Trophoblast cell (in vitro differentiated cells and primary cell): ENCODE measurements around the gene SH3GLB2.

Experiments
- DNase-seq, 2 donors: peaks; one replicate each; pipeline ENCODE4 v3.0.0-alpha.2; 2016
- H2AFZ ChIP-seq: 2 replicates; pipeline ENCODE4 v1.6.1; 2013; ENCODE audit warnings: low read length, moderate library complexity, mild to moderate bottlenecking; ENCODE audit not compliant: insufficient read depth, poor library complexity
- H2AK5ac ChIP-seq: 2 replicates; pipeline ENCODE4 v1.6.1; 2013; ENCODE audit warnings: mild to moderate bottlenecking, low read length
- H2BK120ac ChIP-seq: 2 replicates; pipeline ENCODE4 v1.6.1; 2013; ENCODE audit warnings: low read length, mild to moderate bottlenecking, moderate library complexity; ENCODE audit not compliant: insufficient read depth, poor library complexity
- H2BK12ac ChIP-seq: 2 replicates; pipeline ENCODE4 v1.6.1; 2013; ENCODE audit warnings: mild to moderate bottlenecking, low read length, moderate library complexity
- H2BK5ac ChIP-seq: 2 replicates; pipeline ENCODE4 v1.6.1; 2013; ENCODE audit warnings: low read length, low read depth, moderate library complexity, mild to moderate bottlenecking; ENCODE audit not compliant: poor library complexity
- H3K14ac ChIP-seq: 2 replicates; pipeline ENCODE4 v1.6.1; 2013; ENCODE audit warnings: mild to moderate bottlenecking, low read length
- H3K18ac ChIP-seq: 2 replicates; pipeline ENCODE4 v1.6.1; 2013; ENCODE audit warnings: mild to moderate bottlenecking, low read length
- H3K23ac ChIP-seq: 2 replicates; pipeline ENCODE4 v1.6.1; 2013; ENCODE audit warnings: low read length
- H3K27ac ChIP-seq: 2 replicates; pipeline ENCODE4 v1.5.1; 2013; ENCODE audit warnings: low read depth, mild to moderate bottlenecking, inconsistent platforms, low read length, moderate library complexity
- H3K27me3 ChIP-seq: 2 replicates; pipeline ENCODE4 v1.6.1; 2013; ENCODE audit warnings: inconsistent platforms, mild to moderate bottlenecking, low read length, moderate library complexity; ENCODE audit not compliant: insufficient read depth
- H3K36me3 ChIP-seq, 2 experiments: 1 replicate in 1 of 2; 2 replicates in 1 of 2; pipeline ENCODE4 v1.6.1; 2013; ENCODE audit warnings: low read length in 2 of 2, mild to moderate bottlenecking in 2 of 2, moderate library complexity in 1 of 2; ENCODE audit not compliant: insufficient read depth in 2 of 2, control insufficient read depth in 1 of 2
- H3K4ac ChIP-seq: 2 replicates; pipeline ENCODE4 v1.6.1; 2013; ENCODE audit warnings: low read depth, mild to moderate bottlenecking, low read length, moderate library complexity
- H3K4me1 ChIP-seq, 2 experiments: 1 replicate in 1 of 2; 2 replicates in 1 of 2; pipeline ENCODE4 v1.6.1; 2013; ENCODE audit warnings: low read length in 2 of 2, mild to moderate bottlenecking in 2 of 2, moderate library complexity in 1 of 2; ENCODE audit not compliant: insufficient read depth in 2 of 2, control insufficient read depth in 1 of 2
- H3K4me2 ChIP-seq: 2 replicates; pipeline ENCODE4 v1.6.1; 2013; ENCODE audit warnings: inconsistent platforms, mild to moderate bottlenecking, low read length, moderate library complexity
- H3K4me3 ChIP-seq: 2 replicates; pipeline ENCODE4 v1.5.1; 2013; ENCODE audit warnings: mild to moderate bottlenecking, low read depth, low read length, inconsistent platforms
- H3K79me1 ChIP-seq: one replicate; pipeline ENCODE4 v1.6.1; 2013; ENCODE audit warnings: low read length
- H3K79me2 ChIP-seq: 2 replicates; pipeline ENCODE4 v1.6.1; 2013; ENCODE audit warnings: low read length, mild to moderate bottlenecking; ENCODE audit not compliant: control insufficient read depth, insufficient read depth, poor library complexity
- H3K9ac ChIP-seq: 2 replicates; pipeline ENCODE4 v1.6.1; 2013; ENCODE audit warnings: mild to moderate bottlenecking, low read length
- H3K9me3 ChIP-seq: 2 replicates; pipeline ENCODE4 v1.6.1; 2013; ENCODE audit warnings: low read depth, mild to moderate bottlenecking, control low read depth, inconsistent platforms, low read length; ENCODE audit not compliant: insufficient read depth
- H4K12ac ChIP-seq: 2 replicates; pipeline ENCODE4 v1.6.1; 2013; ENCODE audit warnings: low read depth, mild to moderate bottlenecking, low read length, moderate library complexity
- H4K8ac ChIP-seq: 2 replicates; pipeline ENCODE4 v1.6.1; 2013; ENCODE audit warnings: low read depth, mild to moderate bottlenecking, low read length, moderate library complexity
- H4K91ac ChIP-seq: one replicate; pipeline ENCODE4 v1.6.1; 2013; ENCODE audit warnings: low read depth, mild to moderate bottlenecking, low read length, moderate library complexity
- WGBS: extraction: QIAGEN DNeasy Blood & Tissue Kit; methylation state at CpG from one replicate; pipeline ENCODE4 v1.1.7; 2013; ENCODE audit warnings: missing lambda C conversion rate; ENCODE audit not compliant: insufficient read length, insufficient coverage; ENCODE audit errors: extremely low coverage; 5-methylcytosine and 5-hydroxymethylcytosine counted together

Gene SH3GLB2

DNA sequence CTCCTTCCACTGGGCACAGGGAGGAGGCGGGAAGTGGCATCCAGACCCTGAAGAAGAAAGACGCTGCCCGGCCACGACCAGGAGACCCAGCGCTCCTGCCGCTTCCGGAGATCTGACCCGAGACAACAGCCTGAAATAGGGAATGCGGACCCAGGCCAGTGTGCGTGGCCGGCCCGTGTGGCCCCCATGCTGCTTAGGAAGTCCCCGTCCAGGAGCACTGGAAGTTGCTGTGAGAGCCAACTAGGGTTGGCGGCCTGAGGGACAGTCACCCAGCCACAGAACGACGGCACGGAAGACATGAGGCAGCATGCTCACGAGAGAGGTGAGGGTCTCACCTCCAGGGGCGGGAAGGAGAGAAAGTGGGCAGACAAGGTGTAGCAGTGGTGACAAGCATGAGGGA, 17.0 kb downstream of the SH3GLB2 start:
- Histone ChIP-seq H3K27me3 (no peaks in the 10 kb centered on the region), H2AK5ac (no peak overlapping the region), H3K27ac (no peak overlapping the region), H2AFZ (no peak overlapping the region), H4K91ac (no peak overlapping the region), H2BK5ac (no peak overlapping the region), H3K9me3 (no peaks in the 10 kb centered on the region), H3K36me3 (peaks cover 67 to 70% of the 10 kb centered on the region in 2 experiments), H3K79me1 (no peaks in the 10 kb centered on the region), H3K23ac (no peak overlapping the region), H3K9ac (no peak overlapping the region), H3K4ac (no peak overlapping the region), H3K79me2 (no peaks in the 10 kb centered on the region), H4K12ac (no peak overlapping the region), H3K14ac (no peak overlapping the region), H3K4me3 (peak overlapping the region; percentile 46), H2BK120ac (no peak overlapping the region), H2BK12ac (no peak overlapping the region), H4K8ac (no peak overlapping the region), H3K18ac (no peak overlapping the region), H3K4me1 (peaks cover 28 to 32% of the 10 kb centered on the region in 2 experiments), H3K4me2 (no peak overlapping the region)
- WGBS = no CpG with 5 or more reads among the region's 19 CpGs
- no peak for DNase-seq

DNA sequence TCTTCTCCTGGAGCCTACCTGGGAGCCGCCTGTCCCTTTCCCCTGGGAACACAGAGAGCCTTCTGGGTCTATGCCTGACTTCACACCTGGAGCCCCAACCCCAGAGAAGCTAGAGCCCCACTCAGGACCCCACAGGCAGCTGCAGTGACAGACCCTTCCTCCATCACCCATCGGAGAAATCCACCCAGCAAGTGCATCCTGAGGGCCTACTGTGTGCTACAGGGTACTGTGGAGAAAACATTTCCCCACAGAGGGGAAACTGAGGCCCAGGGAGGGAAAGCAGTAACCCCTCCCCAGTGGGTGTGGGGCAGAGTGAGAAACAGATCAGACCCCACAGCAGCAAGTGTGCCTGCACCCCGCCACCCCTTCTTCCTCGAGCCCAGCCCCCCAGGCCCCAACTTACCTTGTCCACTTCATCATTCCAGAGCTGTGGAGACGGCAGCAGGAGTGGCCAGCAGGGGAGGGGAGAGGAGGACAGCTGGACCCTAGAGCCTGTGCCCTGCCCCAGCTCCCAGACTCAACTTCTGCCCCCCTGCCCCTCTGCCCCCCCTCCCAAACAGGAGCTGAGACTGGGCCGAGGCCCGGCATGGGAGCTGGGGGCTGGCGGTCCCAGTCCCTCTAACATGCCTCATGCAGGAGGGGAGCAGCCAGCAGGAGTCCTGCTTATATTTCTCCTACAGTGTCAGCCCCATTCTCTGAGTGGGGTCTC, 17.7 kb downstream of the SH3GLB2 start:
- no peak for DNase-seq
- H3K27ac ChIP-seq = no peak overlapping the region
- H3K23ac ChIP-seq = no peak overlapping the region
- H3K79me1 ChIP-seq = no peaks in the 10 kb centered on the region
- no peak overlapping the region for H3K4me3 ChIP-seq
- H4K8ac ChIP-seq = no peak overlapping the region
- H3K9ac ChIP-seq = no peak overlapping the region
- no peak overlapping the region for H2AFZ ChIP-seq
- H3K79me2 ChIP-seq = no peaks in the 10 kb centered on the region
- peaks cover 73 to 78% of the 10 kb centered on the region in 2 experiments for H3K36me3 ChIP-seq
- H2BK5ac ChIP-seq = no peak overlapping the region
- no CpG with 5 or more reads among the region's 8 CpGs for WGBS
- no peak overlapping the region for H4K12ac ChIP-seq
- H2BK120ac ChIP-seq = no peak overlapping the region
- H3K4me1 ChIP-seq = peaks cover 28 to 32% of the 10 kb centered on the region in 2 experiments
- no peaks in the 10 kb centered on the region for H3K27me3 ChIP-seq
- no peak overlapping the region for H2BK12ac ChIP-seq
- H3K9me3 ChIP-seq = no peaks in the 10 kb centered on the region
- H4K91ac ChIP-seq = no peak overlapping the region
- H3K4me2 ChIP-seq = no peak overlapping the region
- H3K4ac ChIP-seq = no peak overlapping the region
- H3K14ac ChIP-seq = no peak overlapping the region
- no peak overlapping the region for H3K18ac ChIP-seq
- no peak overlapping the region for H2AK5ac ChIP-seq

DNA sequence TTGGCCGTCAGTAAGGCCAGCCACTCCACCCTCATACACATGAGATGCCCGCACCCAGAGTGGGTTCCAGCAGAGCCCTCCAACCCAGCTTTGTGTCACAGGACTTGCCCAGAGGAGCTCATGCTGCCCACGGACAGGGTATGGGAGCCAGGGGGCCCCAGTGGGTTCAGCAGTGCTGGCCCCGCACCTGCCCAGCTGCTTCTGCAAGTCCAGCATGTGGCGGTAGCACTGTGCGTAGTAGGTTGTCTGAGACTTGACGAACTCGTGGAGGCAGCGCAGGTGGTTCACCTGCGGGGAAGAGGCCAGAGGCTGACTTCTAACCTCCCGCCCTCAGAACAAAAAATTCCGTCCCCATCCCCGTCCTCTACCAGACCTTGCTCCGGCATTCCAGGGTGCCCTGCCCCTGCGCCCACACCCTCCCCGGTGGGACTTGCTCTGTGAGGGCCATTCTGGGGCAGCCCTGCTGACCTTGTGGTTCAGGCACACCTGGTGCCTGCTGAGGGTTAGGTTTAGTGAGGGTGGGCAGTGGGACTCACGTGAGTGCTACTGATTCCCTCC, 18.5 kb downstream of the SH3GLB2 start:
- no peak overlapping the region for H2AFZ ChIP-seq

DNA sequence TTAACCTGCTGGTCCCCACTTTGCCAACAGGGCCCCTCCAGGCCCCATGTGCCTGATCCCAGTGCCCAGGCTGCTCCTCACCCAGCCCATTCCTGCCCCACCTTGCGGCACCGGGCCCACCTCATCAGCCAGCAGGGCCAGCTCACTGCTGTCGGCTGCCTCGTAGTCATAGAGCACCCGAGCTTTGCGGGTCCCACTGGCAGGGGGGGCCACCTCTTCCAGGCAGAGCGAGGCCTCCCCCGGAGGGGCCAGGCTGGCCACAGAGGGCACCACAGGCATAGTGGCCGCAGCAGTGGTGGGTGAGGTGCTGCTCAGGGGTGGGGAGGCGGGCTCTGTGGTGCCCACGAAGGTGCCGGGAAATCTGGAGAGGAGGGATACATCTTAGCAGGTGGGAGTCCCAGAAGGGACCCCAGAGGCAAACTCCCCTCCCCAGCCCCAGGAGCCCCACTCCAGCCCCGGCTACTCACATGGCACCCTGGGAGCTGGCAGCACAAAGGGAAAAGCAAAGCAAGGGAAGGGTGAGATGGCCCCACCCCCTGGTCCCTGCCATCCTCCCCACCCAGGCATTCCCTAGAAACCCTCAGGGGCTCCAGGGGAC, 19.0 kb downstream of the SH3GLB2 start:
- no peak overlapping the region for H3K14ac ChIP-seq
- H2BK12ac ChIP-seq = no peak overlapping the region
- peaks cover 28 to 32% of the 10 kb centered on the region in 2 experiments for H3K4me1 ChIP-seq
- no peak overlapping the region for H2BK5ac ChIP-seq
- H2AK5ac ChIP-seq = no peak overlapping the region
- H4K12ac ChIP-seq = no peak overlapping the region
- no peak overlapping the region for H3K18ac ChIP-seq
- no peak overlapping the region for H3K4ac ChIP-seq
- H3K23ac ChIP-seq = no peak overlapping the region
- no peaks in the 10 kb centered on the region for H3K79me2 ChIP-seq
- peaks cover 74 to 76% of the 10 kb centered on the region in 2 experiments for H3K36me3 ChIP-seq
- H3K79me1 ChIP-seq = no peaks in the 10 kb centered on the region
- H2BK120ac ChIP-seq = no peak overlapping the region
- no peak overlapping the region for H3K4me2 ChIP-seq
- H4K8ac ChIP-seq = no peak overlapping the region
- no peak overlapping the region for H3K27ac ChIP-seq
- no peak overlapping the region for H3K4me3 ChIP-seq
- no peaks in the 10 kb centered on the region for H3K9me3 ChIP-seq
- H2AFZ ChIP-seq = no peak overlapping the region
- no peaks in the 10 kb centered on the region for H3K27me3 ChIP-seq
- WGBS = no CpG with 5 or more reads among the region's 13 CpGs
- H4K91ac ChIP-seq = no peak overlapping the region
- DNase-seq = no peak
- no peak overlapping the region for H3K9ac ChIP-seq

More for the DNA sequence above, 18.5 kb downstream of the SH3GLB2 start:
- H3K14ac ChIP-seq = no peak overlapping the region
- H2BK5ac ChIP-seq = no peak overlapping the region
- H4K12ac ChIP-seq = peak overlapping the region; percentile 6
- H3K4me3 ChIP-seq = no peak overlapping the region
- no peaks in the 10 kb centered on the region for H3K27me3 ChIP-seq
- peaks cover 79 to 82% of the 10 kb centered on the region in 2 experiments for H3K36me3 ChIP-seq
- no peak overlapping the region for H2BK120ac ChIP-seq
- peaks cover 28 to 32% of the 10 kb centered on the region in 2 experiments for H3K4me1 ChIP-seq
- no peak overlapping the region for H3K4ac ChIP-seq
- DNase-seq = no peak
- H3K4me2 ChIP-seq = no peak overlapping the region
- no peaks in the 10 kb centered on the region for H3K9me3 ChIP-seq
- no peak overlapping the region for H3K18ac ChIP-seq
- H2BK12ac ChIP-seq = no peak overlapping the region
- no peak overlapping the region for H3K23ac ChIP-seq
- WGBS = no CpG with 5 or more reads among the region's 17 CpGs
- no peaks in the 10 kb centered on the region for H3K79me2 ChIP-seq
- H3K9ac ChIP-seq = no peak overlapping the region
- H2AK5ac ChIP-seq = no peak overlapping the region
- H3K79me1 ChIP-seq = no peaks in the 10 kb centered on the region
- H4K8ac ChIP-seq = no peak overlapping the region
- H4K91ac ChIP-seq = no peak overlapping the region
- no peak overlapping the region for H3K27ac ChIP-seq
